ENCODE results near the gene CTNNAL1.

- no peak for TF ChIP-seq SPI1 (IDR thresholded peaks at IDR 0.05; ENCODE audit: low read depth, low read length)
- no peak for TF ChIP-seq POLR2A (IDR thresholded peaks at IDR 0.05; ENCODE audit: low read depth, low read length)
Measured at GRCh38 chr9:108980893-108981292, 32.4 kb downstream of the CTNNAL1 start.
